Subcutaneous abdominal adipose tissue (tissue), 5 donors: ENCODE data around the gene AFDN.

ENCODE experiments used
- H3K27ac ChIP-seq: one replicate; pipeline ENCODE4 v1.7.0; 2013; ENCODE audit warnings: low read depth, mild to moderate bottlenecking, inconsistent platforms, low read length, moderate library complexity
- H3K27me3 ChIP-seq, 5 donors: one replicate each; pipeline ENCODE4 v1.7.0; 2013; ENCODE audit warnings: low read length in 5 of 5, inconsistent platforms in 1 of 5; ENCODE audit not compliant: control insufficient read depth in 5 of 5, insufficient read depth in 4 of 5
- H3K36me3 ChIP-seq, 5 donors: one replicate each; pipeline ENCODE4 v1.7.0; 2013; ENCODE audit warnings: low read length in 5 of 5; ENCODE audit not compliant: control insufficient read depth in 5 of 5, insufficient read depth in 5 of 5
- H3K4me1 ChIP-seq, 5 donors: one replicate each; pipeline ENCODE4 v1.7.0; 2013; ENCODE audit warnings: low read length in 5 of 5, mild to moderate bottlenecking in 3 of 5, moderate library complexity in 1 of 5; ENCODE audit not compliant: control insufficient read depth in 5 of 5, insufficient read depth in 5 of 5
- H3K4me3 ChIP-seq, 5 donors: one replicate each; pipeline ENCODE4 v1.7.0; 2013; ENCODE audit warnings: low read length in 5 of 5, low read depth in 1 of 5
- H3K9ac ChIP-seq, 5 donors: one replicate each; pipeline ENCODE4 v1.7.0; 2013; ENCODE audit warnings: low read length in 5 of 5, mild to moderate bottlenecking in 4 of 5, moderate library complexity in 3 of 5
- H3K9me3 ChIP-seq, 5 donors: one replicate each; pipeline ENCODE4 v1.7.0; 2013; ENCODE audit warnings: low read length in 5 of 5; ENCODE audit not compliant: control insufficient read depth in 5 of 5
- donor health status: healthy.
- donor health status: healthy.
- donor health status: healthy.
- donor health status: healthy.
- donor health status: healthy.

Gene AFDN

GRCh38 chr6:168012431-168013249, 185.9 kb downstream of the AFDN start:
- peaks cover 2 to 20% (median 15%) of the 10 kb centered on the region in 5 donors for H3K9me3 ChIP-seq
- peaks cover 0 to 4% (median 3%) of the 10 kb centered on the region in 5 donors for H3K27me3 ChIP-seq
- H3K4me3 ChIP-seq: no peak overlapping the region
- H3K4me1 ChIP-seq: peaks cover 0 to 36% (median 0%) of the 10 kb centered on the region in 5 donors
- H3K36me3 ChIP-seq: no peaks in the 10 kb centered on the region
- no peak overlapping the region for H3K9ac ChIP-seq
- H3K27ac ChIP-seq: no peak overlapping the region

GRCh38 chr6:168013250-168013915, 186.7 kb downstream of the AFDN start:
- peaks cover 0 to 34% (median 0%) of the 10 kb centered on the region in 5 donors for H3K4me1 ChIP-seq
- no peak overlapping the region for H3K4me3 ChIP-seq
- H3K27ac ChIP-seq: no peak overlapping the region
- peaks cover 2 to 20% (median 15%) of the 10 kb centered on the region in 5 donors for H3K9me3 ChIP-seq
- no peak overlapping the region for H3K9ac ChIP-seq
- no peaks in the 10 kb centered on the region for H3K36me3 ChIP-seq
- H3K27me3 ChIP-seq: peaks cover 0 to 4% (median 3%) of the 10 kb centered on the region in 5 donors

GRCh38 chr6:168014428-168014827, 187.7 kb downstream of the AFDN start:
- Histone ChIP-seq H3K4me3 (no peak overlapping the region), H3K9me3 (peaks cover 0 to 20% (median 15%) of the 10 kb centered on the region in 5 donors), H3K36me3 (no peaks in the 10 kb centered on the region), H3K27me3 (peaks cover 0 to 4% (median 3%) of the 10 kb centered on the region in 5 donors), H3K4me1 (peaks cover 0 to 34% (median 0%) of the 10 kb centered on the region in 5 donors), H3K9ac (no peak overlapping the region), H3K27ac (no peak overlapping the region)

- H3K9me3 ChIP-seq: peaks cover 0 to 20% (median 15%) of the 10 kb centered on the region in 5 donors
- no peak overlapping the region for H3K27ac ChIP-seq
These were observed 188.3 kb downstream of the AFDN start for GRCh38 chr6:168015009-168015408.

DNA sequence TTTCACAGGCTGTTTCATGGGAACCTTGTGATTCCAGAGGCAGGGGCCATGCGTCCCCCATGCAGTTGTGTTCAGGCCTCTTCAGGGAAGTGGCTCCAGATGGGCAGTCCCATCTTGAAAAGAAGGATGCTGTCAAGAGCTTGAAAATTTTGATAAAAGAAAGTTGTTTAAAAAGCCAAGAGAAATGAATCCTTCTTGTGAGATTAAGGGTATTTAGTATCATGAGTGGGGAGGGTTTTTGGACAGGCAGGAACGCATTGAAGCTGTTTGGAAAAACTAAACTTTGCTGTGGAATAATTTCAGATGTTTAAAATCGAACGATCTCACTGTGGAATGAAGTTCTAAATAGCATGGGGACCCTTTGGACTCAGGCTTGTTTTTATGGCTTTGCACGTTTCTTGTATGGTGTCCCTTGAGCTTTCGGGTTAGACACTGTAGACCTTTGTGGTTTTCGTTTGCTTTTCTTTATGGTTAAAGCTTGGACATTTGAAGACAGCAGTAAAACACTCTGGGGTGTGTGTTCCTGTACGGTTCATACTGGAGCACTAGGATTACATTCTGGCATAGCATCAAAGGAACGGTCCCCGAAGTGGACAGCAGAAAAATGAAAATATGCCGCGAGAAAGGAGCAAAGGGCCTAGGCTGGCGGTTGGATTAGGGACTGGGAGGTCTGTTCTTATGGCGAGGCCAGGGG, 188.9 kb downstream of the AFDN start:
- no peak overlapping the region for H3K9ac ChIP-seq
- peaks cover 0 to 19% (median 11%) of the 10 kb centered on the region in 5 donors for H3K9me3 ChIP-seq
- no peak overlapping the region for H3K4me3 ChIP-seq
- H3K27me3 ChIP-seq: peaks cover 0 to 4% (median 3%) of the 10 kb centered on the region in 5 donors
- no peaks in the 10 kb centered on the region for H3K36me3 ChIP-seq
- no peak overlapping the region for H3K27ac ChIP-seq
- peaks cover 0 to 34% (median 0%) of the 10 kb centered on the region in 5 donors for H3K4me1 ChIP-seq

More at GRCh38 chr6:168015009-168015408, 188.3 kb downstream of the AFDN start:
- peaks cover 0 to 4% (median 3%) of the 10 kb centered on the region in 5 donors for H3K27me3 ChIP-seq
- no peaks in the 10 kb centered on the region for H3K36me3 ChIP-seq
- peaks cover 0 to 34% (median 0%) of the 10 kb centered on the region in 5 donors for H3K4me1 ChIP-seq
- no peak overlapping the region for H3K4me3 ChIP-seq
- H3K9ac ChIP-seq: no peak overlapping the region

- H3K27ac ChIP-seq: no peak overlapping the region
- peaks cover 0 to 34% (median 0%) of the 10 kb centered on the region in 5 donors for H3K4me1 ChIP-seq
- H3K9me3 ChIP-seq: peaks cover 0 to 14% (median 11%) of the 10 kb centered on the region in 5 donors
- H3K4me3 ChIP-seq: no peak overlapping the region
- H3K27me3 ChIP-seq: peaks cover 0 to 4% (median 3%) of the 10 kb centered on the region in 5 donors
- no peak overlapping the region for H3K9ac ChIP-seq
- H3K36me3 ChIP-seq: no peaks in the 10 kb centered on the region
These were observed 189.5 kb downstream of the AFDN start for GRCh38 chr6:168016176-168016620.

DNA sequence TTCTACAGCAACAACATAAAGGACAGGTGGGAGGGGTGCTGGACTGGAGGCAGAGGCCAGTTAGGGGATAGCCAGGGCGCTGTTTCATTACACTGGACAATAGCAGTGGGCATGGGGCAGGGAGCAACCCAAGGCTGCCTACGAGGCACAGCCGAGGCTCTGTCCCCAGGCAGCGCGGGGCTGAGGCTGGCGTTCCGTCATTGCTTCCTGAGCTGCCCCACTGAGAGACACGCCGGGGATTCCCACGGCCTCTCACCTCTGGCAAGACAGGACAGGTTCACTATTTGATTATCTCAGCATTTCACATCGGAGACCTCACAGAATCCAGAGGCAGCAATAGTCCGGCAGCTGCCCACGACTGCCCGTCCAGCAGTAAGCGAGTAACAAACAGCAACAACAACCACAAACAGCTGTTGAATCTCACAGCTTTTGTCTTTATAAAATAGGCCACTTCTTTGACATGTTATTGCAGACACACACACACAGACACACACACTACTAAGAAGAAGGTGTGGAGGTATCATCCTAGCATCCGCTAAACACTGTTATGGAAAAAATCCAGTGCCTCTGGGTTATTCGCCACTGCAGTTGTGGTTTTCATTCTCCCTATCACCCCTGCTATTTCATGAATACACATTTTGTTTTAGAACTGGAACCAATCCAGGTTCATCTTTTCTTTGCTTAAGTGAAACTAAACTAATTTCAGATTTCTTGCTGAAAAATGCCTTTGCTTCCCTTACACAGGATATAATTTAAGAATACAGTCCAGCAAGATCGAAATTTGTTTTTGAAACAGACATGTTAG, 190.2 kb downstream of the AFDN start:
- Histone ChIP-seq H3K9me3 (peaks cover 0 to 10% (median 7%) of the 10 kb centered on the region in 5 donors), H3K4me3 (no peak overlapping the region), H3K27me3 (peaks cover 0 to 4% (median 3%) of the 10 kb centered on the region in 5 donors), H3K27ac (no peak overlapping the region), H3K4me1 (peaks cover 0 to 34% (median 0%) of the 10 kb centered on the region in 5 donors), H3K9ac (no peak overlapping the region), H3K36me3 (no peaks in the 10 kb centered on the region)

DNA sequence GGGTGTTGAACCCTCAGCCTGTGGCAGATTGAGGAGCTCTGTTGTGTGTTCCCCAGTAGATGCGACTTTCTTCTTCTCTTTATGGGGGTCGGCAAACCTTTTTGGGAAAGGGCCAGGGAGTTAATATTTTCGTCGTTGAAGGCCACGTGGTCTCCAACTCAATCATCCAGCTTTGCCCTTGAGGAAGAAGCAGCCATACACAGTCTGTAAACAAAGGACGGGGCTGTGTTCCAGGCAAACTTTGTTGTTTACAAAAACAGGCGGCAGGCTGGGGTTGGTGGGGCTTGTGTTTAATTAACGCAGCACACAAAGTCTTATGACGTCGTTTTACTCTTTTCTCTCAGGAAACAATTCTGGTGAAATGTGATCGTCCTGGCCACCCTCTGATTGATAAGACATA, 190.9 kb downstream of the AFDN start:
- no peaks in the 10 kb centered on the region for H3K36me3 ChIP-seq
- H3K27ac ChIP-seq: no peak overlapping the region
- peaks cover 0 to 34% (median 0%) of the 10 kb centered on the region in 5 donors for H3K4me1 ChIP-seq
- H3K4me3 ChIP-seq: no peak overlapping the region
- H3K9ac ChIP-seq: no peak overlapping the region
- H3K27me3 ChIP-seq: peaks cover 0 to 4% (median 3%) of the 10 kb centered on the region in 5 donors
- peaks cover 0 to 3% (median under 1%) of the 10 kb centered on the region in 5 donors for H3K9me3 ChIP-seq

DNA sequence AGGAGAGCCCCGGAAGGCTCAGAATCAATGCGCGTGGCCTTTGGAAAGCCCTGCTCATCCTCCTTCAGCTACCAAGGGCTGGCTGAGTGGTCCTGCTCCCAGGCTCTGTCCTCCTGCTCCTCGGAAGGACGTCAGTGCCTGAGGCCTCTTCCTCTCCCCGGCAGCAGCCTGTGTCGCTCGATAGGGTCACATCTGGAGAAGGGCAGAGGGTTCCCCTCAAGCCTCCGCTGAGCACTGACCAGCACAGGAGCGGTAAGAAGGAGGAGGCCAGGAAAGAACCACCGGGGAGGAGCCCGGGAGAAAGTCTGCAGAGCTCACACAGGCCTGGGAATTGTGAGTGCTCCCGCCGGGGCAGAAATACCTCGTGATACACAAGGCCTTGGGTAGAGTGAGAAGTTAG, 192.0 kb downstream of the AFDN start:
- no peaks in the 10 kb centered on the region for H3K36me3 ChIP-seq
- H3K4me1 ChIP-seq: peaks cover 0 to 28% (median 0%) of the 10 kb centered on the region in 5 donors
- H3K27ac ChIP-seq: no peak overlapping the region
- H3K9ac ChIP-seq: no peak overlapping the region
- H3K4me3 ChIP-seq: no peak overlapping the region
- no peaks in the 10 kb centered on the region for H3K9me3 ChIP-seq
- peaks cover 0 to 4% (median 3%) of the 10 kb centered on the region in 5 donors for H3K27me3 ChIP-seq
